SK-N-SH (cell line): ENCODE data around the gene HSDL1. TPM values are rescaled to one million over a fixed set of nuclear protein-coding genes. Genes with fewer than 3 reads are reported as not detected.
A peak's percentile ranks its signal among the peaks of the same experiment; 100 is the strongest.

Experiments used
- CTCF ChIA-PET: fragments of 300-600, 350-600 bp; formaldehyde crosslinking; extraction: SDS; loops from one replicate; lab custom pipeline; 2021; lab: Yijun Ruan, JAX
- POLR2A ChIA-PET: fragments of 350-600 bp; sonication (Branson Sonifier 250); formaldehyde crosslinking; extraction: SDS; loops from one replicate; lab custom pipeline; 2020; ENCODE audit warnings: antibody characterized with exemption, inconsistent platforms; lab: Yijun Ruan, JAX
- DNase-seq: peaks from one replicate; pipeline ENCODE4 v3.0.0; 2012
- H2AFZ ChIP-seq: fragments of 200-600 bp; sonication (generic); 2 replicates; pipeline ENCODE4 v1.8.1; 2016; ENCODE audit warnings: antibody characterized with exemption, mild to moderate bottlenecking, low read depth
- H3F3A ChIP-seq: fragments of 200-600 bp; sonication (generic); replicated peaks from 2 replicates; pipeline ENCODE3; 2016; ENCODE audit warnings: antibody characterized with exemption, mild to moderate bottlenecking; ENCODE audit not compliant: insufficient read depth
- H3K27ac ChIP-seq, 2 experiments: fragments of 200-500 bp in 1 of 2; fragments of 200-600 bp in 1 of 2; sonication (Bioruptor generic) in 1 of 2; sonication (generic), shearing (Covaris generic) in 1 of 2; 2 replicates each; pipeline versions ENCODE4 v1.5.1 to v1.6.1; 2014 to 2016; ENCODE audit warnings: low read depth in 2 of 2, inconsistent platforms in 1 of 2, low read length in 1 of 2, mild to moderate bottlenecking in 1 of 2, mixed read lengths in 1 of 2
- H3K27me3 ChIP-seq: fragments of 200-600 bp; sonication (generic), shearing (Covaris generic); 2 replicates; pipeline ENCODE4 v1.6.1; 2016; ENCODE audit warnings: mixed run types; ENCODE audit not compliant: insufficient read depth
- H3K36me3 ChIP-seq, 2 experiments: fragments of 200-500 bp in 1 of 2; fragments of 200-600 bp in 1 of 2; sonication (Bioruptor generic) in 1 of 2; sonication (generic) in 1 of 2; replicated peaks in 1 of 2; 2 replicates each; pipeline versions ENCODE3 to v1.5.1; 2014 to 2016; ENCODE audit warnings: low read length in 1 of 2, mild to moderate bottlenecking in 1 of 2; ENCODE audit not compliant: insufficient read depth in 2 of 2, control insufficient read depth in 1 of 2
- H3K4me1 ChIP-seq, 2 experiments: fragments of 200-500 bp in 1 of 2; fragments of 200-600 bp in 1 of 2; sonication (Bioruptor generic) in 1 of 2; sonication (generic), shearing (Covaris generic) in 1 of 2; 2 replicates each; pipeline versions ENCODE4 v1.5.1 to v1.6.1; 2014 to 2016; ENCODE audit warnings: low read depth in 1 of 2, low read length in 1 of 2, mixed run types in 1 of 2; ENCODE audit not compliant: insufficient read depth in 2 of 2, control insufficient read depth in 1 of 2
- H3K4me2 ChIP-seq: fragments of 200-600 bp; sonication (generic), shearing (Covaris generic); 2 replicates; pipeline ENCODE4 v1.6.1; 2017; ENCODE audit warnings: mixed run types
- H3K4me3 ChIP-seq, 2 experiments: fragments of 200-500 bp in 1 of 2; fragments of 200-600 bp in 1 of 2; sonication (Bioruptor generic) in 1 of 2; sonication (generic), shearing (Covaris generic) in 1 of 2; 2 replicates each; pipeline versions ENCODE4 v1.5.1 to v1.8.1; 2014 to 2016; ENCODE audit warnings: low read depth in 2 of 2, inconsistent platforms in 1 of 2, low read length in 1 of 2, mild to moderate bottlenecking in 1 of 2, mixed read lengths in 1 of 2, moderate library complexity in 1 of 2
- H3K79me2 ChIP-seq: fragments of 200-600 bp; sonication (generic); 2 replicates; pipeline ENCODE4 v1.8.1; 2017; ENCODE audit warnings: mild to moderate bottlenecking; ENCODE audit not compliant: insufficient read depth
- H3K9ac ChIP-seq: fragments of 200-600 bp; sonication (generic); 2 replicates; pipeline ENCODE4 v1.6.1; 2017; ENCODE audit warnings: mixed run types
- H3K9me2 ChIP-seq: fragments of 200-600 bp; sonication (generic); 2 replicates; pipeline ENCODE4 v1.6.1; 2017; ENCODE audit warnings: mixed run types
- H3K9me3 ChIP-seq: fragments of 200-600 bp; sonication (generic); 2 replicates; pipeline ENCODE4 v1.6.1; 2017; ENCODE audit warnings: mixed run types, mild to moderate bottlenecking, moderate library complexity
- H4K20me1 ChIP-seq: fragments of 200-600 bp; sonication (generic); 2 replicates; pipeline ENCODE4 v1.6.1; 2017; ENCODE audit warnings: mild to moderate bottlenecking, mixed run types; ENCODE audit not compliant: insufficient read depth
- EP300 ChIP-seq, 2 experiments: IDR thresholded peaks; 2 replicates each; pipeline versions ENCODE4 v1.4.0 to v1.6.1; 2012; ENCODE audit warnings: borderline replicate concordance in 1 of 2, low read depth in 1 of 2, low read length in 1 of 2
- FOXM1 ChIP-seq: IDR thresholded peaks from 2 replicates; pipeline ENCODE4 v1.4.0; 2012; ENCODE audit warnings: low read depth, mild to moderate bottlenecking
- JUND ChIP-seq: IDR thresholded peaks from 2 replicates; pipeline ENCODE4 v1.4.0; 2012
- RAD21 ChIP-seq: IDR thresholded peaks from 2 replicates; pipeline ENCODE4 v1.6.1; 2012; ENCODE audit warnings: mild to moderate bottlenecking, low read length
- RCOR1 ChIP-seq: fragments of 150-350 bp; IDR thresholded peaks from 2 replicates; pipeline ENCODE4 v1.6.1; 2017; ENCODE audit warnings: antibody characterized with exemption, low read length
- SMC3 ChIP-seq: IDR thresholded peaks from 2 replicates; pipeline ENCODE4 v1.6.1; 2012; ENCODE audit warnings: low read depth, low read length, improper control_type of control experiment
- WGBS: methylation state at CpG from one replicate; pipeline ENCODE4 v1.1.6; 2017; ENCODE audit warnings: low lambda C conversion rate; 5-methylcytosine and 5-hydroxymethylcytosine counted together
- polyA plus RNA-seq, 3 experiments: library from polyadenylated mRNA; depleted of rRNA; stranded (reverse); fragments of >200 nt; gene quantifications; 2 replicates each; pipeline ENCODE4 v1.2.3, GENCODE V29; 2012
- TF ChIP-seq, protein P1 (sequence below): IDR thresholded peaks from 2 replicates; pipeline ENCODE4; 2012
- TF ChIP-seq, protein P2 (sequence below): IDR thresholded peaks from 2 replicates; pipeline ENCODE4 v1.4.0; 2012; ENCODE audit warnings: low read depth, borderline replicate concordance
- TF ChIP-seq, protein P3 (sequence below): IDR thresholded peaks from 2 replicates; pipeline ENCODE4 v1.4.0; 2012; ENCODE audit warnings: low read depth, borderline replicate concordance
- TF ChIP-seq, protein P4 (sequence below): IDR thresholded peaks from 2 replicates; pipeline ENCODE4 v1.4.0; 2012; ENCODE audit warnings: low read depth

HSDL1 gene
- polyA plus RNA-seq, 1 of the 3 experiments (the other 2 are of a cell fraction), result 14.5 TPM

DNA sequence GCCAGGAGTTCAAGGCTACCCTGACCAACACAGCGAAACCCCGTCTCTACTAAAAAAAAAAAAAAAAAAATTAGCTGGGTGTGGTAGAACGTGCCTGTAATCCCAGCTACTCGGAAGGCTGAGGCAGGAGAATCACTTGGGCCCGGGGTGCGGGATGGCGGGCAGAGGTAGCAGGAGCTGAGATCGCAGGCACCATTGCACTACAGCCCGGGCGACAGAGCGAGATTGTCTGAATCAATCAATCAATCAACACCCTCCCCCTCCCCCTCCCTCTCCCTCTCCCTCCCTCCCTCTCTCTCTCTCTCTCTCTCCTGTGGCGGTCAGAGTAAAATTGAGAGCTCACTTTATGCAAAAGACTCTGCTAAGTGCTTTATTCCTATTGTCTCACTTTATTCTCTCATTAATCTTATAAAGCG, 1.2 kb downstream of the HSDL1 start:
- ChIA-PET CTCF (interaction anchor here (0.5 to 2.2 kb wide), 3 partner anchors 12 to 186 kb away, joined by 3 to 6 read pairs (median 4); partner anchors contain the start of gene MBTPS1), POLR2A (no interaction called here)
- peaks cover 53% of the 10 kb centered on the region for H3K79me2 ChIP-seq
- H4K20me1 ChIP-seq, result peaks cover 11% of the 10 kb centered on the region
- H3K9me2 ChIP-seq, result no peaks in the 10 kb centered on the region
- H3K9ac ChIP-seq, result no peak overlapping the region; the same call in 1 of the 2 replicates
- H3K27ac ChIP-seq, result no peak overlapping the region
- H3K4me3 ChIP-seq, result peak overlapping the region; percentile 70 to 76
- no peak overlapping the region for H2AFZ ChIP-seq
- 59% methylated on average over 13 of the region's 13 CpGs for WGBS
- no peak for DNase-seq
- H3K27me3 ChIP-seq, result peaks cover 8% of the 10 kb centered on the region; the same call in 1 of the 2 replicates
- H3K9me3 ChIP-seq, result no peaks in the 10 kb centered on the region
- H3K36me3 ChIP-seq, result no peaks in the 10 kb centered on the region
- H3F3A ChIP-seq, result no peaks in the 10 kb centered on the region
- H3K4me1 ChIP-seq, result peaks cover 0 to 5% of the 10 kb centered on the region in 2 experiments; a peak in 1 of 4 replicates
- H3K4me2 ChIP-seq, result peak overlapping the region; percentile 96
- TF ChIP-seq, protein P1, sequence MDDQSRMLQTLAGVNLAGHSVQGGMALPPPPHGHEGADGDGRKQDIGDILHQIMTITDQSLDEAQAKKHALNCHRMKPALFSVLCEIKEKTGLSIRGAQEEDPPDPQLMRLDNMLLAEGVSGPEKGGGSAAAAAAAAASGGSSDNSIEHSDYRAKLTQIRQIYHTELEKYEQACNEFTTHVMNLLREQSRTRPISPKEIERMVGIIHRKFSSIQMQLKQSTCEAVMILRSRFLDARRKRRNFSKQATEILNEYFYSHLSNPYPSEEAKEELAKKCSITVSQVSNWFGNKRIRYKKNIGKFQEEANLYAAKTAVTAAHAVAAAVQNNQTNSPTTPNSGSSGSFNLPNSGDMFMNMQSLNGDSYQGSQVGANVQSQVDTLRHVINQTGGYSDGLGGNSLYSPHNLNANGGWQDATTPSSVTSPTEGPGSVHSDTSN, result peak; percentile 31
- TF ChIP-seq JUND, result no peak
- TF ChIP-seq FOXM1, result no peak
- TF ChIP-seq RAD21, result no peak
- TF ChIP-seq, protein P2, sequence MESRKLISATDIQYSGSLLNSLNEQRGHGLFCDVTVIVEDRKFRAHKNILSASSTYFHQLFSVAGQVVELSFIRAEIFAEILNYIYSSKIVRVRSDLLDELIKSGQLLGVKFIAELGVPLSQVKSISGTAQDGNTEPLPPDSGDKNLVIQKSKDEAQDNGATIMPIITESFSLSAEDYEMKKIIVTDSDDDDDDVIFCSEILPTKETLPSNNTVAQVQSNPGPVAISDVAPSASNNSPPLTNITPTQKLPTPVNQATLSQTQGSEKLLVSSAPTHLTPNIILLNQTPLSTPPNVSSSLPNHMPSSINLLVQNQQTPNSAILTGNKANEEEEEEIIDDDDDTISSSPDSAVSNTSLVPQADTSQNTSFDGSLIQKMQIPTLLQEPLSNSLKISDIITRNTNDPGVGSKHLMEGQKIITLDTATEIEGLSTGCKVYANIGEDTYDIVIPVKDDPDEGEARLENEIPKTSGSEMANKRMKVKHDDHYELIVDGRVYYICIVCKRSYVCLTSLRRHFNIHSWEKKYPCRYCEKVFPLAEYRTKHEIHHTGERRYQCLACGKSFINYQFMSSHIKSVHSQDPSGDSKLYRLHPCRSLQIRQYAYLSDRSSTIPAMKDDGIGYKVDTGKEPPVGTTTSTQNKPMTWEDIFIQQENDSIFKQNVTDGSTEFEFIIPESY, result no peak
- TF ChIP-seq, protein P3, sequence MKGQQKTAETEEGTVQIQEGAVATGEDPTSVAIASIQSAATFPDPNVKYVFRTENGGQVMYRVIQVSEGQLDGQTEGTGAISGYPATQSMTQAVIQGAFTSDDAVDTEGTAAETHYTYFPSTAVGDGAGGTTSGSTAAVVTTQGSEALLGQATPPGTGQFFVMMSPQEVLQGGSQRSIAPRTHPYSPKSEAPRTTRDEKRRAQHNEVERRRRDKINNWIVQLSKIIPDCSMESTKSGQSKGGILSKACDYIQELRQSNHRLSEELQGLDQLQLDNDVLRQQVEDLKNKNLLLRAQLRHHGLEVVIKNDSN, result no peak
- TF ChIP-seq SMC3, result no peak

- no peak for DNase-seq
- H3K4me2 ChIP-seq, result peak overlapping the region; percentile 96; the same call in 1 of the 2 replicates
- H3K36me3 ChIP-seq, result no peaks in the 10 kb centered on the region
- H3K4me1 ChIP-seq, result peaks cover 0 to 5% of the 10 kb centered on the region in 2 experiments; a peak in 1 of 4 replicates
- no peak overlapping the region for H3K27ac ChIP-seq
- no peak overlapping the region for H2AFZ ChIP-seq
- H3K9me3 ChIP-seq, result no peaks in the 10 kb centered on the region
- H3K9me2 ChIP-seq, result no peaks in the 10 kb centered on the region
- CTCF ChIA-PET, result interaction anchor here (1.2 to 2.3 kb wide), 4 partner anchors 11 to 44 kb away, joined by 3 to 6 read pairs (median 5); partner anchors contain the start of gene MBTPS1
- peaks cover 8% of the 10 kb centered on the region; the same call in 1 of the 2 replicates for H3K27me3 ChIP-seq
- TF ChIP-seq, protein P4, sequence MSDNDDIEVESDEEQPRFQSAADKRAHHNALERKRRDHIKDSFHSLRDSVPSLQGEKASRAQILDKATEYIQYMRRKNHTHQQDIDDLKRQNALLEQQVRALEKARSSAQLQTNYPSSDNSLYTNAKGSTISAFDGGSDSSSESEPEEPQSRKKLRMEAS, result no peak
- TF ChIP-seq EP300 (IDR thresholded peaks at IDR 0.05; ENCODE audit: borderline replicate concordance in 1 of 2, low read depth in 1 of 2, low read length in 1 of 2) (no peak), RCOR1 (no peak)
- H3K4me3 ChIP-seq, result no peak overlapping the region
- WGBS, result 91% methylated on average over 1 of the region's 1 CpG
- peaks cover 55% of the 10 kb centered on the region for H3K79me2 ChIP-seq
- POLR2A ChIA-PET, result no interaction called here
- no peaks in the 10 kb centered on the region for H3F3A ChIP-seq
- H3K9ac ChIP-seq, result no peak overlapping the region
- H4K20me1 ChIP-seq, result peaks cover 14% of the 10 kb centered on the region
Measured at GRCh38 chr16:84143081-84143480, 1.9 kb downstream of the HSDL1 start.
